ENCODE data around the gene CELF6. TPM values are rescaled to one million over a fixed set of nuclear protein-coding genes. Genes with fewer than 3 reads are reported as not detected.
"Not testable (repeated sequence)": the region's sequence is repeated elsewhere in the genome, so short reads cannot be mapped to it uniquely, and the experiment has no call there.

Gene CELF6
- total RNA-seq, 1 donor from 2014 or later = not detected

GRCh38 chr15:72318408-72318942 lies 1.5 kb downstream of the CELF6 start:
- no peak for DNase-seq (ENCODE audit: low read depth in 2 of 2)

GRCh38 chr15:72315706-72316370 lies 4.1 kb downstream of the CELF6 start:
- DNase-seq (ENCODE audit: low read depth in 2 of 2) = no peak

GRCh38 chr15:72313881-72314280 lies 6.1 kb downstream of the CELF6 start:
- no peak for DNase-seq (ENCODE audit: low read depth in 2 of 2)

GRCh38 chr15:72313448-72313840 lies 6.5 kb downstream of the CELF6 start:
- DNase-seq (ENCODE audit: low read depth in 2 of 2) = no peak

- peak; percentile 67 to 75 for DNase-seq (ENCODE audit: low read depth in 2 of 2)
Measured at GRCh38 chr15:72312605-72313447, 7.1 kb downstream of the CELF6 start.

GRCh38 chr15:72307026-72307425 lies 12.9 kb downstream of the CELF6 start:
- DNase-seq (ENCODE audit: low read depth in 2 of 2) = no peak

- peak in 1 of 2 donors; percentile 37 for DNase-seq (ENCODE audit: low read depth in 2 of 2)
Measured at GRCh38 chr15:72306211-72306785, 13.7 kb downstream of the CELF6 start.

GRCh38 chr15:72304596-72304995 lies 15.4 kb downstream of the CELF6 start:
- DNase-seq (ENCODE audit: low read depth in 2 of 2) = no peak

GRCh38 chr15:72302955-72303354 lies 17.0 kb downstream of the CELF6 start:
- no peak for DNase-seq (ENCODE audit: low read depth in 2 of 2)

GRCh38 chr15:72289597-72290325 lies 30.2 kb downstream of the CELF6 start:
- DNase-seq (ENCODE audit: low read depth in 2 of 2) = no peak

GRCh38 chr15:72288796-72289596 lies 31.0 kb downstream of the CELF6 start:
- DNase-seq (ENCODE audit: low read depth in 2 of 2) = no peak

- peak; percentile 14 to 63 for DNase-seq (ENCODE audit: low read depth in 2 of 2)
Measured at GRCh38 chr15:72285927-72286516, 33.9 kb downstream of the CELF6 start.

GRCh38 chr15:72285402-72285801 lies 34.6 kb downstream of the CELF6 start:
- DNase-seq (ENCODE audit: low read depth in 2 of 2) = no peak

- DNase-seq (ENCODE audit: low read depth in 2 of 2) = no peak
Measured at GRCh38 chr15:72284781-72285180, 35.2 kb downstream of the CELF6 start.

GRCh38 chr15:72281713-72282112 lies 38.2 kb downstream of the CELF6 start:
- DNase-seq (ENCODE audit: low read depth in 2 of 2) = no peak

GRCh38 chr15:72280751-72281150 lies 39.2 kb downstream of the CELF6 start:
- no peak for DNase-seq (ENCODE audit: low read depth in 2 of 2)

- DNase-seq (ENCODE audit: low read depth in 2 of 2) = no peak
Measured at GRCh38 chr15:72278737-72279136, 41.2 kb downstream of the CELF6 start.

GRCh38 chr15:72276326-72276700 lies 43.6 kb downstream of the CELF6 start:
- no peak for DNase-seq (ENCODE audit: low read depth in 2 of 2)

- not testable (repeated sequence) for DNase-seq (ENCODE audit: low read depth in 2 of 2)
Measured at GRCh38 chr15:72275635-72276325, 44.2 kb downstream of the CELF6 start.

GRCh38 chr15:72272997-72273352 lies 47.0 kb downstream of the CELF6 start:
- DNase-seq (ENCODE audit: low read depth in 2 of 2) = no peak

Measured in dermis microvascular lymphatic vessel endothelial cell (primary cell).